ENCODE measurements around the gene LRRC43. TPM values are rescaled to one million over a fixed set of nuclear protein-coding genes. Genes with fewer than 3 reads are reported as not detected.
A peak's percentile ranks its signal among the peaks of the same experiment; 100 is the strongest.
"Not testable (repeated sequence)": the region's sequence is repeated elsewhere in the genome, so short reads cannot be mapped to it uniquely, and the experiment has no call there.

LRRC43 gene
- total and polyA plus RNA-seq, 10 donors: 0.13 to 5.2 (median 0.82) TPM

DNA sequence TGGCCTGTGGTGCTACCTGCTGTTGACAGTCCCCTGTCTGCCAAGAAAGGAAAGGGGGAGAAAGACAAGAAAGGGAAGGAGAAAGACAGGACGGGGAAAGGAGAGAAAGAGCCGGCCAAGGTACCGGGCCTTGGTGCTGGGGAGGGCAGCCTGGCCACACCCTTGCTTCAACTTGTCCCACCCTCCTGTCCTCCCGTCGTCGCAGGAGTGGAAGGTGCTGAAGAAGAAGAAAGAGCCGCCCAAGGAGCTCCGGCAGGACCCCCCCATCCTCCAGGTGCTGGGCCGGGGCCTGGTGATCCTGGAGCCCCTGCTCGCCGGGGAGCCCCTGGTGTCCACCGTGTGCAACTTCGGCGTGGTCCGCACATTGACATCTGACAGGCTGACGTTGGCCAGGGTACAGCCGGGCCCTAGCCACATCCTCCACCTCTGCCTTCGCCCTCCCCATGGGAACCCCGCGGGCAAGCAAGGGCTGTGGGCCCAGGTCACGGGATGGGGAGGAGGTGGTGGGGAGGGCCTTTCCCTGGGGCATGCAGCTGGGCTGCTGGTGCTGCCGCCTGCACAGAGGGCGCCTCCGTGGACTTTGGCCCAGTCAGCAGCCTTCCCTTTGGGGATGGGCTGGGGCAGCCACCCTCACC, 17.7 kb downstream of the LRRC43 start:
- WGBS, 5 donors: 75 to 87% (median 77%) methylated on average over 11 to 24 of the region's 24 CpGs
- Histone ChIP-seq H3K4me1 (peaks cover 7 to 33% (median 25%) of the 10 kb centered on the region in 6 donors), H3K27me3 (replicated peaks in 1 of 7) (peaks cover 0 to 88% (median 41%) of the 10 kb centered on the region in 7 donors), H3K36me3 (no peaks in the 10 kb centered on the region), H3K27ac (no peak overlapping the region), H3K9me3 (peaks cover 0 to under 1% (median 0%) of the 10 kb centered on the region in 8 donors), H3K4me3 (no peak overlapping the region)
- peak; percentile 51 for DNase-seq
- intact Hi-C loops (cut with DNase I; ENCODE audit: low total_unique reads): no loop called here
- TF ChIP-seq POLR2AphosphoS5 (IDR thresholded peaks at IDR 0.05): no peak
- no peak for TF ChIP-seq CTCF (IDR thresholded peaks at IDR 0.05 in 8 of 11, conservative IDR thresholded peaks at IDR 0.05 in 3 of 11)
- TF ChIP-seq POLR2A (IDR thresholded peaks at IDR 0.05): no peak

DNA sequence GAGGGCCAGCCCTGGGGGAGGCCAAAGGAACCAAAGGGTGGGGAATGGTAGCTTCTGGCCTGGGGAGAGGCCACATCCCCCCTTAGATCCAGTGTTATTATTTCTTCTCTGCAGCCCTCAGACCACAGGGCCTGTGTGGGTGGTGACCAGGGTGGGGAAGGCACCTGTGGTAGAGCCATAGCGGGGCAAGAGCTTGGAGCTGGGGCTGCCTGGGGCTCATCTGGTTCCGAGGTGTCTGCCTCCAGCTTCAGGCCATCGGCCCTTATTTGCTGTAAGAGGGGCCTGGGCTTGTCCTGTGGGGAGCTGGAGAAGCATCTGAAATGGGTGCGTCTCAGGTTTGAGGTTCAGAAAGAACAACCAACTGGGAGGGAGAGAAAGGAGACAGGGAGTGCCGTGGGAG, 18.5 kb downstream of the LRRC43 start:
- Histone ChIP-seq H3K4me1 (peaks cover 7 to 35% (median 25%) of the 10 kb centered on the region in 6 donors), H3K27me3 (replicated peaks in 1 of 7) (peaks cover 0 to 92% (median 41%) of the 10 kb centered on the region in 7 donors), H3K36me3 (peaks cover 0 to under 1% (median 0%) of the 10 kb centered on the region in 6 donors), H3K4me3 (no peak overlapping the region), H3K27ac (no peak overlapping the region), H3K9me3 (no peaks in the 10 kb centered on the region)
- peak; percentile 45 for DNase-seq
- WGBS, 5 donors: 85 to 95% (median 90%) methylated on average over 5 of the region's 5 CpGs
- intact Hi-C loops (cut with DNase I; ENCODE audit: low total_unique reads): no loop called here
- TF ChIP-seq POLR2A (IDR thresholded peaks at IDR 0.05) (no peak), POLR2AphosphoS5 (IDR thresholded peaks at IDR 0.05) (no peak), CTCF (IDR thresholded peaks at IDR 0.05 in 8 of 11, conservative IDR thresholded peaks at IDR 0.05 in 3 of 11) (no peak)

DNA sequence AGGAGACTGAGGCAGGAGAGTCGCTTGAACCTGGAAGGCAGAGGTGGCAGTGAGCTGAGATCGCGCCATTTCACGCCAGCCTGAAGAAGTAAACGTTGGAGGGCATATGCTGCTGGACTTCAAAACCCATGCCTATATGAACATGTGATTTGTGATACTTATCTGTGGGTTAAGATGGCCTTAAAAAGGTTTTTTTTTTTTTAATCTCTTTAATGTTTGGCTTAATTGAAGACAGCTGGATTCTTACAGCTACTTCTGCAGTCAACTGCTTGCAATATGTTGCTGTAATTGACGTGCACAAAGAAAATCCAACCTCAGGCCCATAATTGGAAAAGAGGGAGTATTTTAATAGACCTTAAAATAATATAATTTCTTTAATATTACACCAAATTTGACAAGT, 19.1 kb downstream of the LRRC43 start:
- H3K36me3 ChIP-seq: peaks cover 0 to 7% (median 5%) of the 10 kb centered on the region in 6 donors
- TF ChIP-seq CTCF (IDR thresholded peaks at IDR 0.05 in 8 of 11, conservative IDR thresholded peaks at IDR 0.05 in 3 of 11) (no peak), POLR2AphosphoS5 (IDR thresholded peaks at IDR 0.05) (no peak), POLR2A (IDR thresholded peaks at IDR 0.05) (no peak)
- peaks cover 0 to 89% (median 41%) of the 10 kb centered on the region in 7 donors for H3K27me3 ChIP-seq (replicated peaks in 1 of 7)
- H3K27ac ChIP-seq: no peak overlapping the region
- no peak for DNase-seq
- no peaks in the 10 kb centered on the region for H3K9me3 ChIP-seq
- H3K4me3 ChIP-seq: no peak overlapping the region
- intact Hi-C loops (cut with DNase I; ENCODE audit: low total_unique reads): no loop called here
- WGBS, 5 donors: 91 to 97% (median 95%) methylated on average over 6 of the region's 6 CpGs
- H3K4me1 ChIP-seq: peaks cover 7 to 35% (median 25%) of the 10 kb centered on the region in 6 donors

GRCh38 chr12:122202811-122203210, 19.9 kb downstream of the LRRC43 start:
- Histone ChIP-seq H3K4me3 (peak overlapping the region; percentile 41 to 83 (median 61)), H3K27me3 (replicated peaks in 1 of 7) (peaks cover 0 to 82% (median 41%) of the 10 kb centered on the region in 7 donors), H3K36me3 (peaks cover 0 to 15% (median 13%) of the 10 kb centered on the region in 6 donors), H3K4me1 (peaks cover 7 to 35% (median 25%) of the 10 kb centered on the region in 6 donors)
- H3K9me3 ChIP-seq; intact Hi-C loops (cut with DNase I; ENCODE audit: low total_unique reads); H3K27ac ChIP-seq; DNase-seq: not testable (repeated sequence)
- 63 to 70% (median 68%) methylated on average over 19 of the region's 19 CpGs for WGBS, 5 donors
